ENCODE results near the gene CHAT.

Gene CHAT

GRCh38 chr10:49625411-49625810 is 11.6 kb downstream of the CHAT start:
- no peak for DNase-seq (ENCODE audit: extremely low read depth, low read depth)
- TF ChIP-seq, protein P1, sequence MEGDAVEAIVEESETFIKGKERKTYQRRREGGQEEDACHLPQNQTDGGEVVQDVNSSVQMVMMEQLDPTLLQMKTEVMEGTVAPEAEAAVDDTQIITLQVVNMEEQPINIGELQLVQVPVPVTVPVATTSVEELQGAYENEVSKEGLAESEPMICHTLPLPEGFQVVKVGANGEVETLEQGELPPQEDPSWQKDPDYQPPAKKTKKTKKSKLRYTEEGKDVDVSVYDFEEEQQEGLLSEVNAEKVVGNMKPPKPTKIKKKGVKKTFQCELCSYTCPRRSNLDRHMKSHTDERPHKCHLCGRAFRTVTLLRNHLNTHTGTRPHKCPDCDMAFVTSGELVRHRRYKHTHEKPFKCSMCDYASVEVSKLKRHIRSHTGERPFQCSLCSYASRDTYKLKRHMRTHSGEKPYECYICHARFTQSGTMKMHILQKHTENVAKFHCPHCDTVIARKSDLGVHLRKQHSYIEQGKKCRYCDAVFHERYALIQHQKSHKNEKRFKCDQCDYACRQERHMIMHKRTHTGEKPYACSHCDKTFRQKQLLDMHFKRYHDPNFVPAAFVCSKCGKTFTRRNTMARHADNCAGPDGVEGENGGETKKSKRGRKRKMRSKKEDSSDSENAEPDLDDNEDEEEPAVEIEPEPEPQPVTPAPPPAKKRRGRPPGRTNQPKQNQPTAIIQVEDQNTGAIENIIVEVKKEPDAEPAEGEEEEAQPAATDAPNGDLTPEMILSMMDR (IDR thresholded peaks at IDR 0.05; ENCODE audit: low read depth, low read length, missing control alignments): no peak
- H3K4me3 ChIP-seq (replicated peaks; ENCODE audit: low read depth, low read length): no peak overlapping the region

GRCh38 chr10:49627038-49627437 is 13.2 kb downstream of the CHAT start:
- H3K4me3 ChIP-seq (replicated peaks; ENCODE audit: low read depth, low read length): no peak overlapping the region
- no peak for DNase-seq (ENCODE audit: extremely low read depth, low read depth)
- TF ChIP-seq, protein P1 (IDR thresholded peaks at IDR 0.05; ENCODE audit: low read depth, low read length, missing control alignments): no peak

DNA sequence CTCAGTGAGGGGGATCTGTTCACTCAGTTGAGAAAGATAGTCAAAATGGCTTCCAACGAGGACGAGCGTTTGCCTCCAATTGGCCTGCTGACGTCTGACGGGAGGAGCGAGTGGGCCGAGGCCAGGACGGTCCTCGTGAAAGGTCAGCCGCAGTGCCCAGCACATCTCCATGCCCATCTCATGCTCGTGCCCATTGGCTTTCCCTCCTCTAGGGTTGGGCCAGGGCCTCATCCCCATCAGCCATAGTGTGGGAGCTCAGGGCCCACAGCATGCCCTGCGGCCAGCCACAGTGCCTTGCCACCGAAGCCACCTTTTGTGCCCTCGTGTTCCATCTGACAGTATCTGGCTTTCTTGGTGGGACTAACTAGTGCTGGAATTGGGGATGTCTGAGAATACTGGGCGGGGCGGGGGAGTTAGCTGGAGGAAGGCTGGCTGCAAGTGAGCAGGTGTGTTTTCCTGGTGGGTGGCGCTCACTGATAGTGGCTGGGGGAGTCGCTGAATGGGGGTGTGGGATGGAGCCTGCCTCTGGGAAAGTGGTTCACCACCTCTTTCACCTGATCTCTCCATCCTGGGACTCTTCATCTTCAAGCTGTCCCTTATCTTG is 13.9 kb downstream of the CHAT start:
- no peak for DNase-seq (ENCODE audit: extremely low read depth, low read depth)

DNA sequence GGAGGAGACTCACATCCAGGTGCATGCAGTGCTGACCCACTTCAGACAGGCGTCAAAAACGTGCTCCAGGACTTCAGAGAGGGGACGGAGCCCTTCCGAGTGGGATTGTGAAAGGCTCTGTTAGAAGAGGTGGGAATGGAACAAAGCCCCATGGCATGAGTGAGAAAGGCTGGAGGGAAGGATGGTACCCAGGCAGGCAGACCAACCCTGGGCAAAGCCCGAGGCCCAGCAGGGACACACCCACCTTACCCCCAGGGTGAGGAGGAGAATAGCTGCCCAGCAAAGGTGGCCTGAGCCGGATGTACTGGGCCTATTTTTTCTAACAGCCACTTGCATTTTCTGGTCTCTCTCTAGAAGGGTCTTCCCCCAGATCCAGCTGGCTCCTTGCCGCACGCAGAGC is 14.8 kb downstream of the CHAT start:
- DNase-seq (ENCODE audit: extremely low read depth, low read depth): no peak
- TF ChIP-seq, protein P1 (IDR thresholded peaks at IDR 0.05; ENCODE audit: low read depth, low read length, missing control alignments): no peak
- H3K4me3 ChIP-seq (replicated peaks; ENCODE audit: low read depth, low read length): no peak overlapping the region

More for the DNA sequence above, 13.9 kb downstream of the CHAT start:
- TF ChIP-seq, protein P1 (IDR thresholded peaks at IDR 0.05; ENCODE audit: low read depth, low read length, missing control alignments): no peak
- no peak overlapping the region for H3K4me3 ChIP-seq (replicated peaks; ENCODE audit: low read depth, low read length)

DNA sequence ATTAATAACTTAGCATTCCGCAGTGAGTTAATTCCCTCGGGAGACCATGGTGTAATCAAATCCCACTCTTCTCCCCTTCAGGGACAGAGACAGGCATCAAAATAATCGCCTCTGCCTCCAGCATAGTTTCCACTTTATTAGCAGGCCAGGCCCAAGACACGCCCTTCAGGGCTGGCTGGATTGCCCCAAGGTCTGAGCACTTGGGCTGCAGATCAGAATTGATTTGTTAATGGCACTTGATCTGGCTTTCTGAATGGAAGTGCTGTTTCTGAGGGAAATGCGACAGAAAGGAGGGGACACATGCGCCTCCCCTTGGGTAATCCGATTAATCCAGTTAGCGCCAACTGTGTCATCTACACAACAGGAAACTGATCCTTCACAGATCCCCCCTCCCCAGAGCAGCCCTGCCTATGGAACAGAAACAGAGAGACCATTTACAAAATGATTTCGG is 15.6 kb downstream of the CHAT start:
- H3K4me3 ChIP-seq (replicated peaks; ENCODE audit: low read depth, low read length): no peak overlapping the region
- TF ChIP-seq, protein P1 (IDR thresholded peaks at IDR 0.05; ENCODE audit: low read depth, low read length, missing control alignments): no peak
- DNase-seq (ENCODE audit: extremely low read depth, low read depth): no peak

GRCh38 chr10:49631975-49632374 is 18.1 kb downstream of the CHAT start:
- no peak overlapping the region for H3K4me3 ChIP-seq (replicated peaks; ENCODE audit: low read depth, low read length)
- TF ChIP-seq, protein P1 (IDR thresholded peaks at IDR 0.05; ENCODE audit: low read depth, low read length, missing control alignments): no peak
- DNase-seq (ENCODE audit: extremely low read depth, low read depth): no peak
